Natural killer cell (primary cell): Measurements from ENCODE around the gene GSE1. TPM values are rescaled to one million over a fixed set of nuclear protein-coding genes. Genes with fewer than 3 reads are reported as not detected.

Experiments
- ATAC-seq, 3 donors: fragments of 150-1000 bp in 2 of 3; fragments of 200-7000 bp in 1 of 3; cut with Tn5 transposase; 1 replicate in 1 of 3; 2 replicates in 2 of 3; pipeline ENCODE4 v1.10.0; 2021; ENCODE audit warnings: mild to moderate bottlenecking in 2 of 3, moderate library complexity in 2 of 3
- DNase-seq, 2 donors: peaks; one replicate each; pipeline versions ENCODE4 v3.0.0 to v3.0.0-alpha.2; 2013 to 2021; ENCODE audit warnings: mixed read lengths in 1 of 2
- H3K27ac ChIP-seq: one replicate; pipeline ENCODE4 v1.5.1; 2013; ENCODE audit warnings: mild to moderate bottlenecking, low read length
- H3K27me3 ChIP-seq: one replicate; pipeline ENCODE4 v1.6.1; 2013; ENCODE audit warnings: low read length; ENCODE audit not compliant: control insufficient read depth, insufficient read depth
- H3K36me3 ChIP-seq: one replicate; pipeline ENCODE4 v1.6.1; 2013; ENCODE audit warnings: low read length; ENCODE audit not compliant: control insufficient read depth, insufficient read depth
- H3K4me1 ChIP-seq: one replicate; pipeline ENCODE4 v1.6.1; 2013; ENCODE audit warnings: low read length; ENCODE audit not compliant: control insufficient read depth, insufficient read depth
- H3K4me3 ChIP-seq: one replicate; pipeline ENCODE4 v1.5.1; 2013; ENCODE audit warnings: low read length
- H3K9me3 ChIP-seq: one replicate; pipeline ENCODE4 v1.6.1; 2013; ENCODE audit warnings: low read length; ENCODE audit not compliant: control insufficient read depth, insufficient read depth
- H3K27ac Mint-ChIP-seq, 2 donors: one replicate each; pipeline ENCODE4 v1.8.0; 2022; ENCODE audit warnings: mild to moderate bottlenecking in 2 of 2, mixed read lengths in 2 of 2, moderate library complexity in 1 of 2
- H3K27me3 Mint-ChIP-seq, 2 donors: one replicate each; pipeline ENCODE4 v1.8.0; 2022; ENCODE audit warnings: low read depth in 2 of 2, mixed read lengths in 2 of 2
- H3K36me3 Mint-ChIP-seq: one replicate; pipeline ENCODE4 v1.8.0; 2022; ENCODE audit warnings: mixed read lengths
- H3K4me1 Mint-ChIP-seq, 2 donors: one replicate each; pipeline ENCODE4 v1.8.0; 2022; ENCODE audit warnings: mixed read lengths in 2 of 2
- H3K4me3 Mint-ChIP-seq: one replicate; pipeline ENCODE4 v1.8.0; 2022; ENCODE audit warnings: mild to moderate bottlenecking, moderate library complexity, mixed read lengths
- H3K9me3 Mint-ChIP-seq, 2 donors: one replicate each; pipeline ENCODE4 v1.8.0; 2022; ENCODE audit warnings: mixed read lengths in 2 of 2
- CTCF ChIP-seq: fragments of 200-600 bp; IDR thresholded peaks from one replicate; pipeline ENCODE4 v1.8.0; 2022; ENCODE audit warnings: antibody characterized with exemption
- WGBS: methylation state at CpG from one replicate; pipeline ENCODE4 v1.1.7; 2013; ENCODE audit warnings: missing lambda C conversion rate; ENCODE audit not compliant: insufficient coverage; 5-methylcytosine and 5-hydroxymethylcytosine counted together
- intact Hi-C: fragments of 100-400 bp; cut with micrococcal nuclease; formaldehyde crosslinking; loops from one replicate; pipeline ENCODE4 v1.14.2; 2022
- total RNA-seq, 4 donors: library from RNA; stranded (reverse); fragments of 120-200 nt in 1 of 4; gene quantifications; one replicate each; pipeline versions ENCODE4 v1.2.3 to v1.2.4, GENCODE V29; 2013 to 2022

Gene GSE1
- total RNA-seq, 3 donors from 2014 or later (not counting 1 experiment from before 2014, with no cell fraction given): 232 to 277 (median 233) TPM

- DNase-seq (no peak), ATAC-seq (no peak)
- Mint-ChIP-seq H3K36me3 (no peaks in the 10 kb centered on the region), H3K4me1 (peaks cover 64 to 83% of the 10 kb centered on the region in 2 donors), H3K27me3 (no peaks in the 10 kb centered on the region), H3K9me3 (no peaks in the 10 kb centered on the region), H3K27ac (no peak overlapping the region), H3K4me3 (no peak overlapping the region)
- no peaks in the 10 kb centered on the region for H3K36me3 ChIP-seq
- H3K9me3 ChIP-seq: no peaks in the 10 kb centered on the region
- no peaks in the 10 kb centered on the region for H3K27me3 ChIP-seq
- H3K4me3 ChIP-seq: no peak overlapping the region
- no peak for TF ChIP-seq CTCF
- no peak overlapping the region for H3K27ac ChIP-seq
- WGBS: 93% methylated on average over 9 of the region's 9 CpGs
- peaks cover 76% of the 10 kb centered on the region for H3K4me1 ChIP-seq
- intact Hi-C loops: loop anchor here (10.0 kb wide), 1 partner anchor 314 kb away; no protein-coding TSS in a partner anchor
Measured at GRCh38 chr16:85618521-85618920, 5.4 kb downstream of the GSE1 start.

GRCh38 chr16:85619101-85619891 lies 6.2 kb downstream of the GSE1 start:
- Histone ChIP-seq H3K36me3 (no peaks in the 10 kb centered on the region), H3K9me3 (no peaks in the 10 kb centered on the region), H3K4me1 (peaks cover 81% of the 10 kb centered on the region), H3K27ac (no peak overlapping the region), H3K4me3 (no peak overlapping the region), H3K27me3 (no peaks in the 10 kb centered on the region)
- WGBS: 92% methylated on average over 27 of the region's 28 CpGs
- H3K4me3 Mint-ChIP-seq: no peak overlapping the region
- H3K27ac Mint-ChIP-seq: no peak overlapping the region
- H3K36me3 Mint-ChIP-seq: no peaks in the 10 kb centered on the region
- peaks cover 65 to 86% of the 10 kb centered on the region in 2 donors for H3K4me1 Mint-ChIP-seq
- ATAC-seq (no peak), DNase-seq (no peak)
- H3K27me3 Mint-ChIP-seq: no peaks in the 10 kb centered on the region
- intact Hi-C loops: loop anchor here (10.0 kb wide), 1 partner anchor 314 kb away; no protein-coding TSS in a partner anchor
- TF ChIP-seq CTCF: no peak
- no peaks in the 10 kb centered on the region for H3K9me3 Mint-ChIP-seq

GRCh38 chr16:85620374-85620773 lies 7.3 kb downstream of the GSE1 start:
- TF ChIP-seq CTCF: no peak
- peaks cover 65 to 86% of the 10 kb centered on the region in 2 donors for H3K4me1 Mint-ChIP-seq
- intact Hi-C loops: no loop called here
- no peak overlapping the region for H3K4me3 ChIP-seq
- no peaks in the 10 kb centered on the region for H3K27me3 Mint-ChIP-seq
- H3K9me3 Mint-ChIP-seq: no peaks in the 10 kb centered on the region
- no peaks in the 10 kb centered on the region for H3K9me3 ChIP-seq
- no peak overlapping the region for H3K4me3 Mint-ChIP-seq
- no peak for DNase-seq
- no peaks in the 10 kb centered on the region for H3K36me3 ChIP-seq
- no peak for ATAC-seq
- WGBS: 96% methylated on average over 16 of the region's 16 CpGs
- peak overlapping the region; percentile 58 to 74 for H3K27ac Mint-ChIP-seq
- H3K36me3 Mint-ChIP-seq: no peaks in the 10 kb centered on the region
- no peak overlapping the region for H3K27ac ChIP-seq
- H3K27me3 ChIP-seq: no peaks in the 10 kb centered on the region
- H3K4me1 ChIP-seq: peaks cover 81% of the 10 kb centered on the region
